Adrenal gland (tissue), 5 donors: ENCODE measurements around the gene ZNF248.

Experiments used
- CTCF ChIP-seq, 6 experiments: fragments of 450-650 bp in 4 of 6; fragments of 200-600 bp in 2 of 6; sonication (generic) in 1 of 6; IDR thresholded peaks; 1 replicate in 5 of 6; 2 replicates in 1 of 6; pipeline versions ENCODE4 v1.5.1 to v1.8.0; 2016 to 2021; ENCODE audit warnings: antibody characterized with exemption in 6 of 6, mild to moderate bottlenecking in 2 of 6, moderate library complexity in 1 of 6
- POLR2A ChIP-seq, 2 donors: fragments of 450-650 bp; IDR thresholded peaks; one replicate each; pipeline ENCODE4 v1.6.1; 2017; ENCODE audit warnings: antibody characterized with exemption in 2 of 2, mild to moderate bottlenecking in 2 of 2, moderate library complexity in 1 of 2
- donor health status: DM: no; HTN: no; CAD: no.

DNA sequence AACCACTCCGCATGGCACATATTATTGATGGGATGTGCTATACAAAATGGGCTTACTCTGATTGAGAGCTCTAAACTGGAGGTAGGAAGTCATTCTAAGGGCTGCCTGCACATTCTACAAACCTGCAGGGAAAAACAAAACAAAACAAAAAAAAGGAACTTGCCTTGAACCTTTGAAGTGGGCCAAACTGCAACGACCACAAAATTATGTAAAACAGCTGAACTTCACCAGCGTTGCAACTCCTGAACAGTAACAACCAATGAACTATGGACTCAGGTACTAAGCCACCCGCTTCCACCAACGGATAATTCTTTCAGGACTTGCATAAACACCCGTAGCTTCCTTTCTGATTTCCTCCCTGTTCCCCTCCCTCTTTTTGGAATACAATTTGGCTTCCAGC is 80.4 kb downstream of the ZNF248 start:
- TF ChIP-seq CTCF (IDR thresholded peaks at IDR 0.05) (no peak), POLR2A (IDR thresholded peaks at IDR 0.05) (no peak)
